ENCODE measurements around the gene SCTR. TPM values are rescaled to one million over a fixed set of nuclear protein-coding genes. Genes with fewer than 3 reads are reported as not detected.

The SCTR gene
- total RNA-seq, 1 experiment from 2014 or later, result not detected

- Histone ChIP-seq H3K27me3 (ENCODE audit: control insufficient read depth, insufficient read depth, low read length) (no peaks in the 10 kb centered on the region), H3K4me3 (ENCODE audit: low read depth in 2 of 2, low read length in 2 of 2) (no peak overlapping the region), H3K4me1 (ENCODE audit: control insufficient read depth, insufficient read depth, low read length) (peaks cover 12% of the 10 kb centered on the region), H3K9me3 (ENCODE audit: control insufficient read depth, insufficient read depth, low read depth, low read length) (no peaks in the 10 kb centered on the region), H3K27ac (ENCODE audit: low read length) (peak overlapping the region; percentile 68), H3K36me3 (ENCODE audit: control insufficient read depth, insufficient read depth, low read length) (no peaks in the 10 kb centered on the region)
- ATAC-seq (peak; percentile 91), DNase-seq (ENCODE audit: low read depth, low spot score) (peak; percentile 62)
- no TSS peak for BruUV-seq (replicated peaks)
- in situ Hi-C loops (cut with HindIII; ENCODE audit: low pct_unique_long_range_greater_than_20kb, low sequenced_read_pairs), result no loop called here
- ChIA-PET CTCF (no interaction called here), POLR2A (no interaction called here)
- intact Hi-C loops (cut with micrococcal nuclease; ENCODE audit: unreplicated experiment), result no loop called here
- TF ChIP-seq POLR2AphosphoS5 (IDR thresholded peaks at IDR 0.05; ENCODE audit: low read depth, low read length) (no peak), SIN3A (IDR thresholded peaks at IDR 0.05; ENCODE audit: borderline replicate concordance, insufficient read depth, low read depth, low read length) (no peak), REST (IDR thresholded peaks at IDR 0.05; ENCODE audit: insufficient read depth in 1 of 2, low read depth in 2 of 2, low read length in 1 of 2) (no peak), TCF7L2 (IDR thresholded peaks at IDR 0.05; ENCODE audit: low read depth, low read length) (no peak), CTCF (IDR thresholded peaks at IDR 0.05) (no peak)
Observed at GRCh38 chr2:119491776-119492525, 32.3 kb downstream of the SCTR start.

GRCh38 chr2:119490653-119491195 is 33.6 kb downstream of the SCTR start:
- no peak for DNase-seq (ENCODE audit: low read depth, low spot score)
- BruUV-seq (replicated peaks), result no TSS peak
- Histone ChIP-seq H3K27ac (ENCODE audit: low read length) (peak overlapping the region; percentile 21; the same call in 1 of the 2 replicates), H3K27me3 (ENCODE audit: control insufficient read depth, insufficient read depth, low read length) (no peaks in the 10 kb centered on the region), H3K9me3 (ENCODE audit: control insufficient read depth, insufficient read depth, low read depth, low read length) (no peaks in the 10 kb centered on the region), H3K4me1 (ENCODE audit: control insufficient read depth, insufficient read depth, low read length) (peaks cover 12% of the 10 kb centered on the region), H3K4me3 (ENCODE audit: low read depth in 2 of 2, low read length in 2 of 2) (no peak overlapping the region), H3K36me3 (ENCODE audit: control insufficient read depth, insufficient read depth, low read length) (no peaks in the 10 kb centered on the region)
- ATAC-seq, result no peak
- CTCF ChIA-PET, result interaction anchor here (0.6 kb wide), 1 partner anchor 11 kb away, joined by 3 read pairs; no protein-coding TSS in a partner anchor
- intact Hi-C loops (cut with micrococcal nuclease; ENCODE audit: unreplicated experiment), result no loop called here
- in situ Hi-C loops (cut with HindIII; ENCODE audit: low pct_unique_long_range_greater_than_20kb, low sequenced_read_pairs), result no loop called here
- TF ChIP-seq POLR2AphosphoS5 (IDR thresholded peaks at IDR 0.05; ENCODE audit: low read depth, low read length) (no peak), REST (IDR thresholded peaks at IDR 0.05; ENCODE audit: insufficient read depth in 1 of 2, low read depth in 2 of 2, low read length in 1 of 2) (no peak), CTCF (IDR thresholded peaks at IDR 0.05) (no peak), SIN3A (IDR thresholded peaks at IDR 0.05; ENCODE audit: borderline replicate concordance, insufficient read depth, low read depth, low read length) (no peak), TCF7L2 (IDR thresholded peaks at IDR 0.05; ENCODE audit: low read depth, low read length) (no peak)
- POLR2A ChIA-PET, result no interaction called here

Data from Panc1 (cell line).